ENCODE data around the gene MUC22. TPM values are rescaled to one million over a fixed set of nuclear protein-coding genes. Genes with fewer than 3 reads are reported as not detected.
"Not testable (repeated sequence)": the region's sequence is repeated elsewhere in the genome, so short reads cannot be mapped to it uniquely, and the experiment has no call there.

Gene MUC22
- total RNA-seq, 2 donors from 2014 or later: not detected

- no peak for DNase-seq (ENCODE audit: low spot score)
- no peak overlapping the region for H3K27ac ChIP-seq
- H3K4me3 ChIP-seq: no peak overlapping the region
- no peaks in the 10 kb centered on the region for H3K4me1 ChIP-seq
- no peaks in the 10 kb centered on the region for H3K9me3 ChIP-seq
- H3K36me3 ChIP-seq: no peaks in the 10 kb centered on the region
- no peak for TF ChIP-seq CTCF (IDR thresholded peaks at IDR 0.05)
- H3K27me3 ChIP-seq: no peaks in the 10 kb centered on the region
Observed at GRCh38 chr6:30965140-30965601, 45.1 kb upstream of the MUC22 start.

GRCh38 chr6:30966154-30966553 is 44.1 kb upstream of the MUC22 start:
- H3K27me3 ChIP-seq: no peaks in the 10 kb centered on the region

GRCh38 chr6:30969171-30969570 is 41.1 kb upstream of the MUC22 start:
- peak overlapping the region in 1 of 2 donors; percentile 31 for H3K27ac ChIP-seq
- H3K27me3 ChIP-seq; DNase-seq (ENCODE audit: low spot score); H3K9me3 ChIP-seq; H3K36me3 ChIP-seq; H3K4me3 ChIP-seq; H3K4me1 ChIP-seq: not testable (repeated sequence)

More at GRCh38 chr6:30966154-30966553, 44.1 kb upstream of the MUC22 start:
- H3K36me3 ChIP-seq: no peaks in the 10 kb centered on the region
- no peak for TF ChIP-seq CTCF (IDR thresholded peaks at IDR 0.05)
- no peak overlapping the region for H3K27ac ChIP-seq
- no peaks in the 10 kb centered on the region for H3K4me1 ChIP-seq
- no peaks in the 10 kb centered on the region for H3K9me3 ChIP-seq
- H3K4me3 ChIP-seq: no peak overlapping the region
- no peak for DNase-seq (ENCODE audit: low spot score)

DNA sequence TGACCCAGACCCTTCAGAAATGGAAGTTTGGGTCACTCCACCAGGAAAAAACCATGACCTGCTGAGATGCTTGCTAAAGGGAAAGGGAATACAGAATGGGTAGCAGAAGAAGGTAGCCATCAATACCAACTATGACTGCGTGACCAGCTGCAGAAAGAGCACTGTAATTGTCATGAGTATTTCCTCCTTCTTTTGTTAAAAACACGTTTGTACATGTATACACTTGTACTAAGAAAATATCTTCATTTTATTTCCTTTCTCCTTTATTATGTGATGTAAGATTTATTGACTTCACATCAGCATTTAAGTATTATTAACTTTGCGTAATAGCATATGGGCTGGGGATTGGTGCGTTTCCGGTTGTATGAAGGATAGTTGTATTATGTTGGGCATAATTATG is 39.3 kb upstream of the MUC22 start:
- Histone ChIP-seq H3K9me3 (no peaks in the 10 kb centered on the region), H3K4me3 (no peak overlapping the region), H3K27me3 (no peaks in the 10 kb centered on the region), H3K27ac (no peak overlapping the region), H3K36me3 (no peaks in the 10 kb centered on the region), H3K4me1 (no peaks in the 10 kb centered on the region)
- no peak for DNase-seq (ENCODE audit: low spot score)
- TF ChIP-seq CTCF (IDR thresholded peaks at IDR 0.05): no peak

DNA sequence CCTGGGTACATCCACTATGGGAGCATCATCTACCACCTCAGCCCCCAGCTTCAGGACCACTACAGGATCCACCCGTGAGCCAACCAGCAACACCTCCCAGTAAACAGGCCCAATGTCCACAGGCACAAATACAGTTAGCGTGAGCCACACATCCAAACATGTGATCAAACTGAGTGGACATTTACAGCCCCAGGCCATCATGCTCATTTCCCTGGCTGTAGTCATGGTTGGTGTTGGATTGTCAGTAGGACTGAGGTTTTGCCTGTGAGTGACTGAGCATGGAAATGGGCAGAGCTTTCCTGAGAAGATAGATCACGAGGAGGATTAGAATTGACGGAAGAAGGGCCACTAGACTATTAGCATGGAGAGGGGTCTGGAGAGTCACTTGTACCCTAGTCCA is 37.5 kb upstream of the MUC22 start:
- H3K4me3 ChIP-seq: no peak overlapping the region
- H3K4me1 ChIP-seq: no peaks in the 10 kb centered on the region
- no peak for TF ChIP-seq CTCF (IDR thresholded peaks at IDR 0.05)
- H3K36me3 ChIP-seq: no peaks in the 10 kb centered on the region
- H3K9me3 ChIP-seq: no peaks in the 10 kb centered on the region
- H3K27me3 ChIP-seq: no peaks in the 10 kb centered on the region
- no peak for DNase-seq (ENCODE audit: low spot score)
- no peak overlapping the region for H3K27ac ChIP-seq

DNA sequence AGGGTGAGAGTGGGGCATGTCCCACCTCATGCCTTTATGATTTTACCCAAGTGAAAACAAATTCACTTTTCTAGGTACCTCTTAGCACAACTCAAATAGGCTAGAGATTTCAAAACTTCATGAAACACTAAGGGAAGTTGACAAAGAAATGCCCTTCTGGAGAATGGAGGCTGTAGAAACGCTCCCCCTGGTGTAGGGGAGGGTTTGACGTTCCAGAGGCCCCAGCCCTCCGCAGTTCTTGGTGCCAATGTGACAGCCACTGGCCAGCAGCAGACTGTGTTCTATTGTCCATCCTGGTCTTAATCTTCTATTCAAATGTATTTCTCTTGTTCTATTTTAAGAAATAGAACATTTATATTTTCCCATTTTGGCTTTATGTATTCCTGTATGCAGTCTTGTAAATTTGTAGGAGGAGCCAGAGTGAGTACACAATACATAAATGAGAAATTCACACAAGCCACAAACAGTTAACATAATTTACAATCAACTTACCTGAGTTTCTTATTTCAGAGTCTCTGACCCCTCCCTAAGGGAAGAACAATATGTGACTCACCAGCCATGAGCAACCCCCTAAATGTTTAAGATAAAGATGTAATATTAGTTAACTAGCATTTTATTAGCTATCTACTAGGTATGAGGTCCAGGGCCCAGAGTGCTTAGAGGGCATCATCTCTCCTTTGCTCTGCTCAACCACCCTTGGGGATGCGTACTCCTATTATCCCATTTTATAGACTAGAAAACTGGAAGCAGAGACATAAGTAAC is 35.6 kb upstream of the MUC22 start:
- no peak overlapping the region for H3K27ac ChIP-seq

More for the DNA sequence above, 35.6 kb upstream of the MUC22 start:
- H3K9me3 ChIP-seq: no peaks in the 10 kb centered on the region
- no peak for DNase-seq (ENCODE audit: low spot score)
- H3K36me3 ChIP-seq: no peaks in the 10 kb centered on the region
- H3K27me3 ChIP-seq: no peaks in the 10 kb centered on the region
- no peak for TF ChIP-seq CTCF (IDR thresholded peaks at IDR 0.05)
- H3K4me3 ChIP-seq: no peak overlapping the region
- H3K4me1 ChIP-seq: no peaks in the 10 kb centered on the region
